Fibroblast of skin of abdomen (primary cell): Measurements from ENCODE around the gene RABIF.
"Not testable (repeated sequence)": the region's sequence is repeated elsewhere in the genome, so short reads cannot be mapped to it uniquely, and the experiment has no call there.

Experiments used
- DNase-seq: peaks from one replicate; pipeline ENCODE4 v3.0.0-alpha.2; 2013

The RABIF gene

DNA sequence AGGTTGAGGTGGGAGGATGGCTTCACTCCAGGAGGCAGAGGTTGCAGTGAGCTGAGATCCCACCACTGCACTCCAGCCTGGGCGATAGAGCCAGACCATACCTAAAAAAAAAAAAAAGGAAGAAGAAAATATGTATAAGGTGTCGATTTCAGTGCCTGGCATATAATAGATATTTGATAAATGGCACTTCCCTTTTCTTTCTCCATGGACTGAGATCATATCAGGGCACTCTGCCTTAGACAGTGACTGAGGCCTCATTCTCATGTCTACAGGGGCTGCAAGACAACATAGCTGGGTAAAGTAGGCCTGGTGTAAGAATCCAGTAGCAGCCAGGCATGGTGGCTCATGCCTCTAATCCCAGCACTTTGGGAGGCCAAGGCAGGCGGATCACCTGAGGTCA lies 57.0 kb downstream of the RABIF start:
- DNase-seq: no peak

DNA sequence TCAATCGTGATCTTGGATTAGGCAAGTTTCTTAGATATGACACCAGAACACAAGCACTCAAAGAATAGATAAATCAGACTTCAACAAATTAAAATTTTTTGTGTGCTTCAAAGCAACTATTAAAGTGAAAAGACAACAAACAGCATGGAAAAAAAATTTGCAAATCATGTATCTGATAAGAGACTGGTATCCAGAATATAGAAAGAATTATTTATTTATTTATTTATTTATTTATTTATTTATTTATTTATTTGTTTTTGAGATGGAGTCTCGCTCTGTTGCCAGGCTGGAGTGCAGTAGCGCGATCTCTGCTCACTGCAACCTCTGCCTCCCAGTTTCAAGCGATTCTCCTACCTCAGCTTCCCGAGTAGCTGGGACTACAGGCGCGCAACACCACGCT lies 59.7 kb downstream of the RABIF start:
- not testable (repeated sequence) for DNase-seq
